Stomach smooth muscle (tissue), 2 donors: ENCODE results near the gene ACTRT2.

Experiments used
- H3K27ac ChIP-seq: one replicate; pipeline ENCODE4 v1.7.0; 2013; ENCODE audit warnings: mild to moderate bottlenecking, low read length, inconsistent platforms
- H3K27me3 ChIP-seq, 2 donors: one replicate each; pipeline ENCODE4 v1.7.0; 2013; ENCODE audit warnings: low read length in 2 of 2; ENCODE audit not compliant: insufficient read depth in 2 of 2, control insufficient read depth in 1 of 2
- H3K36me3 ChIP-seq, 2 donors: one replicate each; pipeline ENCODE4 v1.7.0; 2013; ENCODE audit warnings: low read length in 2 of 2; ENCODE audit not compliant: control insufficient read depth in 2 of 2, insufficient read depth in 2 of 2
- H3K4me1 ChIP-seq: one replicate; pipeline ENCODE4 v1.7.0; 2013; ENCODE audit warnings: low read length; ENCODE audit not compliant: control insufficient read depth, insufficient read depth
- H3K4me3 ChIP-seq, 2 donors: one replicate each; pipeline ENCODE4 v1.7.0; 2013; ENCODE audit warnings: low read length in 2 of 2
- H3K9ac ChIP-seq, 2 donors: one replicate each; pipeline ENCODE4 v1.7.0; 2013; ENCODE audit warnings: low read length in 2 of 2, mild to moderate bottlenecking in 1 of 2
- H3K9me3 ChIP-seq, 2 donors: one replicate each; pipeline ENCODE4 v1.7.0; 2013; ENCODE audit warnings: low read length in 2 of 2; ENCODE audit not compliant: control insufficient read depth in 2 of 2
- donor health status: healthy.
- donor health status: Pancreatic carcinoma.

Gene ACTRT2

GRCh38 chr1:2978691-2979190 lies 42.5 kb upstream of the ACTRT2 start:
- Histone ChIP-seq H3K36me3 (no peaks in the 10 kb centered on the region), H3K9me3 (no peaks in the 10 kb centered on the region), H3K4me1 (no peaks in the 10 kb centered on the region), H3K4me3 (no peak overlapping the region), H3K9ac (no peak overlapping the region), H3K27ac (no peak overlapping the region), H3K27me3 (peaks cover 0 to 7% of the 10 kb centered on the region in 2 donors)

GRCh38 chr1:2979191-2980072 lies 41.8 kb upstream of the ACTRT2 start:
- Histone ChIP-seq H3K9ac (no peak overlapping the region), H3K27ac (no peak overlapping the region), H3K36me3 (no peaks in the 10 kb centered on the region), H3K4me1 (no peaks in the 10 kb centered on the region), H3K4me3 (no peak overlapping the region), H3K9me3 (no peaks in the 10 kb centered on the region), H3K27me3 (peaks cover 0 to 4% of the 10 kb centered on the region in 2 donors)

GRCh38 chr1:2980073-2980791 lies 41.0 kb upstream of the ACTRT2 start:
- H3K4me1 ChIP-seq = no peaks in the 10 kb centered on the region
- peaks cover 0 to 6% of the 10 kb centered on the region in 2 donors for H3K27me3 ChIP-seq
- no peak overlapping the region for H3K27ac ChIP-seq
- H3K9ac ChIP-seq = no peak overlapping the region
- no peaks in the 10 kb centered on the region for H3K9me3 ChIP-seq
- no peak overlapping the region for H3K4me3 ChIP-seq
- no peaks in the 10 kb centered on the region for H3K36me3 ChIP-seq

- Histone ChIP-seq H3K9me3 (no peaks in the 10 kb centered on the region), H3K27me3 (peaks cover 0 to 6% of the 10 kb centered on the region in 2 donors), H3K4me3 (no peak overlapping the region), H3K4me1 (no peaks in the 10 kb centered on the region), H3K27ac (no peak overlapping the region), H3K36me3 (no peaks in the 10 kb centered on the region), H3K9ac (no peak overlapping the region)
These were observed 40.4 kb upstream of the ACTRT2 start for GRCh38 chr1:2980849-2981248.

GRCh38 chr1:2981388-2981787 lies 39.9 kb upstream of the ACTRT2 start:
- Histone ChIP-seq H3K27ac (no peak overlapping the region), H3K4me3 (no peak overlapping the region), H3K27me3 (peaks cover 0 to 6% of the 10 kb centered on the region in 2 donors), H3K36me3 (no peaks in the 10 kb centered on the region), H3K9ac (no peak overlapping the region), H3K4me1 (no peaks in the 10 kb centered on the region), H3K9me3 (no peaks in the 10 kb centered on the region)

GRCh38 chr1:2981981-2982614 lies 39.2 kb upstream of the ACTRT2 start:
- no peaks in the 10 kb centered on the region for H3K36me3 ChIP-seq
- peaks cover 0 to 8% of the 10 kb centered on the region in 2 donors for H3K27me3 ChIP-seq
- H3K9me3 ChIP-seq = no peaks in the 10 kb centered on the region
- H3K9ac ChIP-seq = no peak overlapping the region
- H3K27ac ChIP-seq = no peak overlapping the region
- H3K4me1 ChIP-seq = no peaks in the 10 kb centered on the region
- no peak overlapping the region for H3K4me3 ChIP-seq

- Histone ChIP-seq H3K9ac (no peak overlapping the region), H3K9me3 (no peaks in the 10 kb centered on the region), H3K27me3 (peaks cover 0 to 10% of the 10 kb centered on the region in 2 donors), H3K4me3 (no peak overlapping the region), H3K27ac (no peak overlapping the region), H3K4me1 (no peaks in the 10 kb centered on the region), H3K36me3 (no peaks in the 10 kb centered on the region)
These were observed 38.5 kb upstream of the ACTRT2 start for GRCh38 chr1:2982615-2983318.

- no peak overlapping the region for H3K9ac ChIP-seq
- no peak overlapping the region for H3K27ac ChIP-seq
- peaks cover 0 to 8% of the 10 kb centered on the region in 2 donors for H3K27me3 ChIP-seq
These were observed 38.0 kb upstream of the ACTRT2 start for GRCh38 chr1:2983319-2983705.

GRCh38 chr1:2983706-2984398 lies 37.4 kb upstream of the ACTRT2 start:
- no peaks in the 10 kb centered on the region for H3K36me3 ChIP-seq
- H3K9me3 ChIP-seq = no peaks in the 10 kb centered on the region
- no peak overlapping the region for H3K27ac ChIP-seq
- no peak overlapping the region for H3K4me3 ChIP-seq
- H3K27me3 ChIP-seq = peaks cover 0 to 6% of the 10 kb centered on the region in 2 donors
- no peaks in the 10 kb centered on the region for H3K4me1 ChIP-seq
- H3K9ac ChIP-seq = no peak overlapping the region

More at GRCh38 chr1:2983319-2983705, 38.0 kb upstream of the ACTRT2 start:
- Histone ChIP-seq H3K4me1 (no peaks in the 10 kb centered on the region), H3K9me3 (no peaks in the 10 kb centered on the region), H3K4me3 (no peak overlapping the region), H3K36me3 (no peaks in the 10 kb centered on the region)
